AG10803 (cell line): ENCODE measurements around the gene DALRD3.

Source experiments
- DNase-seq: peaks from one replicate; pipeline ENCODE4 v3.0.0; 2010; ENCODE audit warnings: low read depth
- H3K4me3 ChIP-seq: 2 replicates; pipeline ENCODE4 v1.5.1; 2011; ENCODE audit warnings: mild to moderate bottlenecking, low read length, control low read depth
- TF ChIP-seq, protein P1 (sequence below): conservative IDR thresholded peaks from 2 replicates; pipeline ENCODE4 v1.5.1; 2011; ENCODE audit warnings: mild to moderate bottlenecking, low read length, control low read depth, inconsistent platforms

Gene DALRD3

DNA sequence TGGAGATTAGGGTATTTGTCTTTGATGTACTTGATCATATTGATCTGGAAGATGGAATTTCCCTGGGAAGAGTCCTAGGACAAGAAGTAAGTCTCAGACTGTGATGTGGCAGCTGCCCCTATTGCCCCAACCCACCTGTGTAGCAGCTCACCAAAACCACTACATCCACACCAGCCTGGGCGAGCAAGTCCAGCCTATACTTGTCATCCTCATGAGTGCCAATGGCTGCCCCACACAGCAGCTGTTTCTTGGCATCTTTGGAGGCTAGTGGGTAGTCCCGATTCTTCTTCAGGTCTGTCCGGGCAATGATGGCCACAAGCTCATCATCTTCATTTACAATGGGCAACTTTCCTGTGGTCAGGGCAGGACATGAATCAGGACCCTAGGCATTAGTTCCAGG lies 8.2 kb upstream of the DALRD3 start:
- TF ChIP-seq, protein P1, sequence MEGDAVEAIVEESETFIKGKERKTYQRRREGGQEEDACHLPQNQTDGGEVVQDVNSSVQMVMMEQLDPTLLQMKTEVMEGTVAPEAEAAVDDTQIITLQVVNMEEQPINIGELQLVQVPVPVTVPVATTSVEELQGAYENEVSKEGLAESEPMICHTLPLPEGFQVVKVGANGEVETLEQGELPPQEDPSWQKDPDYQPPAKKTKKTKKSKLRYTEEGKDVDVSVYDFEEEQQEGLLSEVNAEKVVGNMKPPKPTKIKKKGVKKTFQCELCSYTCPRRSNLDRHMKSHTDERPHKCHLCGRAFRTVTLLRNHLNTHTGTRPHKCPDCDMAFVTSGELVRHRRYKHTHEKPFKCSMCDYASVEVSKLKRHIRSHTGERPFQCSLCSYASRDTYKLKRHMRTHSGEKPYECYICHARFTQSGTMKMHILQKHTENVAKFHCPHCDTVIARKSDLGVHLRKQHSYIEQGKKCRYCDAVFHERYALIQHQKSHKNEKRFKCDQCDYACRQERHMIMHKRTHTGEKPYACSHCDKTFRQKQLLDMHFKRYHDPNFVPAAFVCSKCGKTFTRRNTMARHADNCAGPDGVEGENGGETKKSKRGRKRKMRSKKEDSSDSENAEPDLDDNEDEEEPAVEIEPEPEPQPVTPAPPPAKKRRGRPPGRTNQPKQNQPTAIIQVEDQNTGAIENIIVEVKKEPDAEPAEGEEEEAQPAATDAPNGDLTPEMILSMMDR, result no peak
- no peak overlapping the region for H3K4me3 ChIP-seq
- DNase-seq, result no peak

DNA sequence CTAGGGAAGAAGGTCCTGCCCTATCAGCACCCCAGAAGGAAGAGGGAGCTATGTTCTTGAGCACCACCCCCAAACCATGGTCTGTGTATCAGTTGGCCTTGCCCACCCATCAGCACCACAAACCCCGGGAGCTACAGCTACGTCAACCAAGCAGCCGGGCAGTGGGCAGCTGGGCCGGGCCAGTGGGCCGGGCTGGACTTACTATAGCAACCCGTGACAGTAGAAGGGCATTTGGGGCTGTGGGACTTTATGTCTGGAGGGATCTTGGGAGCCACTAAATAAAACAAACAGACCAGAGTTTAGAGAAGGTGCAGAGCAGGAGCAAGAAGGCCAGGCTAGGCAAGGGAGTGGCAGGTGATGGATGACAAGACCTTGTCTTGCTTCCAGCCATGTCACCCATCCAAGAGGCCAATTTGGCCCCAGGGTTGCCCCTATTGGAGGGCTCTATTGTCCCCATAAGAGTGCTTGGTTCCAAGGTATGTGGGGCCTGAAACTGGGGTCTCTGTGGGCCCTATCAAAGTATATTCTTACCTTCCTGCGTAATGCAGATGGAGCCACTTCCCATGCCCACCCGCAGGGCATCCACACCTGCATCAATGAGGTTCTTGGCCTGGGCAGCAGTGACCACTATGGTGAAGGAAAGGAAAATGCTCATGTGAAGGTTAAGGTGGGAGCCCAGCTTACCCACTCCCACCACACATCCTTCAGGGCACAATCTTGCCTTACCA lies 7.6 kb upstream of the DALRD3 start:
- H3K4me3 ChIP-seq, result no peak overlapping the region
- TF ChIP-seq, protein P1, result no peak
- DNase-seq, result no peak

DNA sequence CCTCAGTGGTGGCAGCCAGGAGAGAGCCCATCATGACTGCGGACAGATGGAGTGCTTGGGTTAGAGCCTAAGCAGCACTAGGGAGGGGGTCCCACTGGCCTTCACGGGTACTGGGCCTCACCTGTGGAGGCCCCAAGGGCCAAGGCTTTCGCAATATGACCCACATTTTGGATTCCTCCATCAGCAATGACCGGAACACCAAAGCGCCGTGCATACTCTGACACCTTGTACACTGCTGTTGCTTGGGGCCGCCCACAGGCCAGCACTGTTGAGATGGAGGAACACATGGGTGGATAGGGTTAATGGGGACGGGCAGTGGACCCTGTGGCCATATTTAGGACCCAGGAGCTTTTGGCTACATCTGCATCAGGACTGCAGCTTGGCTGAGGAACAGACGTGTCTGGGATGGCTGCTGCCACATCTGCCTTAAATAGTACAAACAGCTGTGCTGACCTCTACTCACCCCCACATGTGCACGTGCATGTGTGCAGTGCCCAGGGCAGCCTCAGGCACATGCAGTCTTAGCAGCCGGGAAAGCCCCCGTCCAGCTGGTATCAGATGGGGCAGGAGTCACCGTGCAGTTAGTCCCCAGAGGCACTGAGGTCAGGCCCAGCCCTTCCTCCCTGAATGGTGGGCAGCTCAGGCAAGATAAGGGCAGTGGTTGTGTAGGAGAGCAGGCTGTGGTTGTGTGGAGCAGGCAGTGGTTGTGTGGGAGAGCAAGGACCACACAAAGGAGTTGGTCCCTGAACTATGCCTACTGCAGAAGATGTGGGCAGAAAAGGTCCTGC lies 6.8 kb upstream of the DALRD3 start:
- TF ChIP-seq, protein P1, result no peak
- DNase-seq, result no peak
- no peak overlapping the region for H3K4me3 ChIP-seq

DNA sequence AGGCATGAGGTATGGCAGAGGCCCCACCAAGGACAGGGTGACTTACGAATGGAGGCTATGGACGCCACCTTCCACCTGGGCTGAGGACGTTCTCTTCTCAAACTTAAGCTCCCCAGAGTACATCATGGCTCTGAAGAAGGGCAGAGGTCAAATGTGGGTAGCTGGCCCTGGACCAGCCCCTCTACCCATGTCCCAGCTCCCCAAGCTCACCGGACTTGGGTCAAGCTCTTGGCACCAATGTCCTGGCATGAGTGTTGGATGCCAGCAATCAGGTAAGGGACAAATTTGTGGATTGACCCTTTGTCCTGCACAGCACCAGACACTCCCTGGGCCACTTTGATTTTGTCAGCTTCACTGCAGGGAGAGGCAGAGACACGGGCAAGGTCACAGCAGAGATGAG lies 6.1 kb upstream of the DALRD3 start:
- TF ChIP-seq, protein P1, result no peak
- no peak for DNase-seq
- no peak overlapping the region for H3K4me3 ChIP-seq

DNA sequence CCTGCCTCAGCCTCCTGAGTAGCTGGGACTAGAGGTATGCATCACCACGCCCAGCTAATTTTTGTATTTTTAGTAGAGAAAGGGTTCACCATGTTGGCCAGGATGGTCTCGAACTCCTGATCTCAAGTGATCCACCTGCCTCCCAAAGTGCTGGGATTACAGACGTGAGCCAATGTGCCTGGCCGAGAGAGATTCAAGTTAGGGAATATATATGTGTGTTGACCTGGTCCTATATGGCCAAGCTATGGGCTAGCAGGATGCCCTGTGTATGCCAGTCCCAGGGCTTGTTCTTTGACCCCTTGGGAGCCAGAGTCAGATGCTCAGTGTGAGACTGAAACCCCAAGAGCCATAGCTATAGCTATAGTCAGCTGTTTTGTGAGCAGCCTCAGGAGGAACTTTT lies 5.4 kb upstream of the DALRD3 start:
- no peak overlapping the region for H3K4me3 ChIP-seq
- DNase-seq, result no peak

DNA sequence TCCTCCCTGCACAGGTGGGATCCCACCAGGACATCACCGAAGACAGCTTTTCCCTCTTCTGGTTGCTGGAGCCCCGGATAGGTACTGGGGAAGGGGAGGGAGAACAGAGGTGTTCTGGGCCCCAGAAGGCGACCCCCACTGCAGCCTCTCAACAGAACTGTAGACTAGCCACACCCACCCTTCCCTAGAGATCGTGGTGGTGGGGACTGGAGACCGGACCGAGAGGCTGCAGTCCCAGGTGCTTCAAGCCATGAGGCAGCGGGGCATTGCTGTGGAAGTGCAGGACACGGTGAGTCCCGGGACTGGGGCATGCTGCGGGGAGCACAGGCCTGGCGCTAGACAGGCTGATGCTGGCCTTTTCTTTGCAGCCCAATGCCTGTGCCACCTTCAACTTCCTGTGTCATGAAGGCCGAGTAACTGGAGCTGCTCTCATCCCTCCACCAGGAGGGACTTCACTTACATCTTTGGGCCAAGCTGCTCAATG lies 4.3 kb upstream of the DALRD3 start:
- TF ChIP-seq, protein P1, result no peak
- H3K4me3 ChIP-seq, result peak overlapping the region; percentile 95
- no peak for DNase-seq

More for the DNA sequence above, 5.4 kb upstream of the DALRD3 start:
- TF ChIP-seq, protein P1, result no peak
